HepG2 (cell line): ENCODE results near the gene TTLL8. TPM values are rescaled to one million over a fixed set of nuclear protein-coding genes. Genes with fewer than 3 reads are reported as not detected.

Source experiments
- HMGXB3 ChIP-seq: sonication (generic); formaldehyde crosslinking; IDR thresholded peaks from 2 replicates; pipeline ENCODE4 v1.4.0; 2020; ENCODE audit warnings: missing genetic modification reagents, borderline replicate concordance
- PLRG1 ChIP-seq: fragments of 450-650 bp; conservative IDR thresholded peaks from 2 replicates; pipeline ENCODE4 v1.6.1; 2016
- POGZ ChIP-seq: sonication (generic); formaldehyde crosslinking; IDR thresholded peaks from 2 replicates; pipeline ENCODE4 v1.4.0; 2020; ENCODE audit warnings: mild to moderate bottlenecking, missing genetic modification reagents
- SP2 ChIP-seq: sonication (generic); formaldehyde crosslinking; IDR thresholded peaks from 2 replicates; pipeline ENCODE4 v1.5.1; 2020; ENCODE audit warnings: mild to moderate bottlenecking, missing genetic modification reagents
- TAF1 ChIP-seq: sonication (generic); formaldehyde crosslinking; IDR thresholded peaks from 2 replicates; pipeline ENCODE4 v1.4.0; 2020; ENCODE audit warnings: missing genetic modification reagents
- ZNF20 ChIP-seq: sonication (generic); formaldehyde crosslinking; IDR thresholded peaks from 2 replicates; pipeline ENCODE4 v1.4.0; 2020; ENCODE audit warnings: mild to moderate bottlenecking, moderate library complexity, missing genetic modification reagents
- ZNF333 ChIP-seq: sonication (generic); formaldehyde crosslinking; IDR thresholded peaks from 2 replicates; pipeline ENCODE4 v1.4.0; 2020; ENCODE audit warnings: mild to moderate bottlenecking, missing genetic modification reagents, borderline replicate concordance
- ZNF777 ChIP-seq: sonication (generic); formaldehyde crosslinking; IDR thresholded peaks from 2 replicates; pipeline ENCODE4 v1.4.0; 2020; ENCODE audit warnings: missing genetic modification reagents
- polyA plus RNA-seq, 8 experiments: library from polyadenylated mRNA; depleted of rRNA in 3 of 8; stranded (reverse) in 7 of 8; unstranded in 1 of 8; fragments of >200 nt; fragmentation: Illumina TruSeq in 4 of 8; extraction: Trizol in 4 of 8; gene quantifications; 2 replicates each; pipeline versions ENCODE4 v1.2.1 to v1.2.3, GENCODE V29; 2011 to 2016; ENCODE audit warnings: low read depth in 4 of 8, missing spikeins in 1 of 8, mixed read lengths in 1 of 8; ENCODE audit not compliant: insufficient read depth in 1 of 8
- total RNA-seq, 5 experiments: library from RNA; depleted of rRNA; stranded (reverse); fragments of >200 nt; fragmentation: Illumina TruSeq; extraction: Trizol; gene quantifications; 2 replicates each; pipeline ENCODE4 v1.2.3, GENCODE V29; 2016; ENCODE audit warnings: low read depth in 1 of 5
- TF ChIP-seq, protein P1 (sequence below), 2 experiments: fragments of 450-650 bp in 1 of 2; sonication (generic) in 1 of 2; formaldehyde crosslinking in 1 of 2; IDR thresholded peaks; 2 replicates each; pipeline versions ENCODE4 v1.6.1 to v1.8.0; 2016 to 2022; ENCODE audit warnings: antibody characterized with exemption in 1 of 2, mild to moderate bottlenecking in 1 of 2, missing genetic modification reagents in 1 of 2
- TF ChIP-seq, protein P2 (sequence below): sonication (generic); formaldehyde crosslinking; IDR thresholded peaks from 2 replicates; pipeline ENCODE4 v1.8.1; 2023; ENCODE audit warnings: mild to moderate bottlenecking, moderate library complexity, missing genetic modification reagents
- TF ChIP-seq, protein P3 (sequence below): sonication (generic); formaldehyde crosslinking; IDR thresholded peaks from 2 replicates; pipeline ENCODE4 v1.5.0; 2020; ENCODE audit warnings: mild to moderate bottlenecking, missing genetic modification reagents, moderate library complexity

TTLL8 gene
- total and polyA plus RNA-seq, 2 of the 13 experiments (the other 11 are each of a cell fraction or from before 2014, with no cell fraction given), result not detected

- TF ChIP-seq HMGXB3 (CRISPR knock-in tag) (no peak), ZNF20 (no peak), PLRG1 (no peak), SP2 (no peak), POGZ (no peak), ZNF777 (CRISPR knock-in tag) (no peak), TAF1 (CRISPR knock-in tag) (no peak), ZNF333 (CRISPR knock-in tag) (no peak)
- TF ChIP-seq, protein P1, sequence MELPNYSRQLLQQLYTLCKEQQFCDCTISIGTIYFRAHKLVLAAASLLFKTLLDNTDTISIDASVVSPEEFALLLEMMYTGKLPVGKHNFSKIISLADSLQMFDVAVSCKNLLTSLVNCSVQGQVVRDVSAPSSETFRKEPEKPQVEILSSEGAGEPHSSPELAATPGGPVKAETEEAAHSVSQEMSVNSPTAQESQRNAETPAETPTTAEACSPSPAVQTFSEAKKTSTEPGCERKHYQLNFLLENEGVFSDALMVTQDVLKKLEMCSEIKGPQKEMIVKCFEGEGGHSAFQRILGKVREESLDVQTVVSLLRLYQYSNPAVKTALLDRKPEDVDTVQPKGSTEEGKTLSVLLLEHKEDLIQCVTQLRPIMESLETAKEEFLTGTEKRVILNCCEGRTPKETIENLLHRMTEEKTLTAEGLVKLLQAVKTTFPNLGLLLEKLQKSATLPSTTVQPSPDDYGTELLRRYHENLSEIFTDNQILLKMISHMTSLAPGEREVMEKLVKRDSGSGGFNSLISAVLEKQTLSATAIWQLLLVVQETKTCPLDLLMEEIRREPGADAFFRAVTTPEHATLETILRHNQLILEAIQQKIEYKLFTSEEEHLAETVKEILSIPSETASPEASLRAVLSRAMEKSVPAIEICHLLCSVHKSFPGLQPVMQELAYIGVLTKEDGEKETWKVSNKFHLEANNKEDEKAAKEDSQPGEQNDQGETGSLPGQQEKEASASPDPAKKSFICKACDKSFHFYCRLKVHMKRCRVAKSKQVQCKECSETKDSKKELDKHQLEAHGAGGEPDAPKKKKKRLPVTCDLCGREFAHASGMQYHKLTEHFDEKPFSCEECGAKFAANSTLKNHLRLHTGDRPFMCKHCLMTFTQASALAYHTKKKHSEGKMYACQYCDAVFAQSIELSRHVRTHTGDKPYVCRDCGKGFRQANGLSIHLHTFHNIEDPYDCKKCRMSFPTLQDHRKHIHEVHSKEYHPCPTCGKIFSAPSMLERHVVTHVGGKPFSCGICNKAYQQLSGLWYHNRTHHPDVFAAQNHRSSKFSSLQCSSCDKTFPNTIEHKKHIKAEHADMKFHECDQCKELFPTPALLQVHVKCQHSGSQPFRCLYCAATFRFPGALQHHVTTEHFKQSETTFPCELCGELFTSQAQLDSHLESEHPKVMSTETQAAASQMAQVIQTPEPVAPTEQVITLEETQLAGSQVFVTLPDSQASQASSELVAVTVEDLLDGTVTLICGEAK (IDR thresholded peaks at IDR 0.05), result no peak
- TF ChIP-seq, protein P1 (CRISPR knock-in tag; IDR thresholded peaks at IDR 0.05), result no peak
- TF ChIP-seq, protein P2, sequence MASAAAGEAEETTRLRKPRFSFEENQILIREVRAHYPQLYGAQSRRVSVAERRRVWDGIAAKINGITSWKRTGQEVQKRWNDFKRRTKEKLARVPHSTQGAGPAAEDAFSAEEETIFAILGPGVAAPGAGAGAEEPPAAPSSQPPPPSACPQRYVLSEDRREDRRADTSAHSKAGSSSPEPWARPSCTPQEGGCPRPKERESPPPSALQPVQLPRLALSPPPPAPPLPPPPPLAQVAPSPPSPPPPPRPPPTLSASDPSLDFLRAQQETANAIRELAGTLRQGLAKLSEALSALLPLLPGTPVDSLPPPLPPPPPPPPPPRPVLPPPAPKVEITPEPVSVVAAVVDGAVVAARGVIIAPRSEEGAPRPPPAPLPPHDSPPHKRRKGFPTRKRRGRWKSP (CRISPR knock-in tag), result peak; percentile 68; the same call in 1 of the 2 replicates
- TF ChIP-seq, protein P3, sequence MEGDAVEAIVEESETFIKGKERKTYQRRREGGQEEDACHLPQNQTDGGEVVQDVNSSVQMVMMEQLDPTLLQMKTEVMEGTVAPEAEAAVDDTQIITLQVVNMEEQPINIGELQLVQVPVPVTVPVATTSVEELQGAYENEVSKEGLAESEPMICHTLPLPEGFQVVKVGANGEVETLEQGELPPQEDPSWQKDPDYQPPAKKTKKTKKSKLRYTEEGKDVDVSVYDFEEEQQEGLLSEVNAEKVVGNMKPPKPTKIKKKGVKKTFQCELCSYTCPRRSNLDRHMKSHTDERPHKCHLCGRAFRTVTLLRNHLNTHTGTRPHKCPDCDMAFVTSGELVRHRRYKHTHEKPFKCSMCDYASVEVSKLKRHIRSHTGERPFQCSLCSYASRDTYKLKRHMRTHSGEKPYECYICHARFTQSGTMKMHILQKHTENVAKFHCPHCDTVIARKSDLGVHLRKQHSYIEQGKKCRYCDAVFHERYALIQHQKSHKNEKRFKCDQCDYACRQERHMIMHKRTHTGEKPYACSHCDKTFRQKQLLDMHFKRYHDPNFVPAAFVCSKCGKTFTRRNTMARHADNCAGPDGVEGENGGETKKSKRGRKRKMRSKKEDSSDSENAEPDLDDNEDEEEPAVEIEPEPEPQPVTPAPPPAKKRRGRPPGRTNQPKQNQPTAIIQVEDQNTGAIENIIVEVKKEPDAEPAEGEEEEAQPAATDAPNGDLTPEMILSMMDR (CRISPR knock-in tag), result peak; percentile 96
Observed at GRCh38 chr22:50030297-50031188, 27.6 kb downstream of the TTLL8 start (continued).
